ENCODE results near the gene PLEKHM2. TPM values are rescaled to one million over a fixed set of nuclear protein-coding genes. Genes with fewer than 3 reads are reported as not detected.

The PLEKHM2 gene
- total RNA-seq, 3 donors from 2014 or later (not counting 1 experiment from before 2014, with no cell fraction given) = 47.8 to 61.0 (median 50.9) TPM

- intact Hi-C loops (cut with micrococcal nuclease) = no loop called here
- H3K4me3 ChIP-seq (ENCODE audit: low read length) = no peak overlapping the region
- peaks cover 6% of the 10 kb centered on the region for H3K4me1 ChIP-seq (ENCODE audit: control insufficient read depth, insufficient read depth, low read length)
- Mint-ChIP-seq H3K27ac (no peak overlapping the region), H3K4me1 (peaks cover 0 to 5% of the 10 kb centered on the region in 2 donors), H3K4me3 (no peak overlapping the region), H3K9me3 (no peaks in the 10 kb centered on the region), H3K36me3 (no peaks in the 10 kb centered on the region), H3K27me3 (ENCODE audit: low read depth in 2 of 2) (peaks cover 14 to 26% of the 10 kb centered on the region in 2 donors)
- no peaks in the 10 kb centered on the region for H3K36me3 ChIP-seq (ENCODE audit: control insufficient read depth, insufficient read depth, low read length)
- no peaks in the 10 kb centered on the region for H3K9me3 ChIP-seq (ENCODE audit: control insufficient read depth, insufficient read depth, low read length)
- DNase-seq (no peak), ATAC-seq (no peak)
- no peak overlapping the region for H3K27ac ChIP-seq (ENCODE audit: low read length)
- 86% methylated on average over 10 of the region's 10 CpGs for WGBS (ENCODE audit: insufficient coverage)
- TF ChIP-seq CTCF (IDR thresholded peaks at IDR 0.05) = no peak
- peaks cover 16% of the 10 kb centered on the region for H3K27me3 ChIP-seq (ENCODE audit: control insufficient read depth, insufficient read depth, low read length)
Measured at GRCh38 chr1:15753776-15754175, 69.7 kb downstream of the PLEKHM2 start.

GRCh38 chr1:15755021-15755645 lies 71.0 kb downstream of the PLEKHM2 start:
- Mint-ChIP-seq H3K36me3 (no peaks in the 10 kb centered on the region), H3K4me3 (no peak overlapping the region), H3K27ac (no peak overlapping the region), H3K9me3 (no peaks in the 10 kb centered on the region), H3K4me1 (peaks cover 0 to 5% of the 10 kb centered on the region in 2 donors), H3K27me3 (ENCODE audit: low read depth in 2 of 2) (peaks cover 14 to 32% of the 10 kb centered on the region in 2 donors)
- ATAC-seq (no peak), DNase-seq (no peak)
- H3K27me3 ChIP-seq (ENCODE audit: control insufficient read depth, insufficient read depth, low read length) = peaks cover 22% of the 10 kb centered on the region
- no peak for TF ChIP-seq CTCF (IDR thresholded peaks at IDR 0.05)
- WGBS (ENCODE audit: insufficient coverage) = 93% methylated on average over 1 of the region's 2 CpGs
- peaks cover 10% of the 10 kb centered on the region for H3K4me1 ChIP-seq (ENCODE audit: control insufficient read depth, insufficient read depth, low read length)
- H3K9me3 ChIP-seq (ENCODE audit: control insufficient read depth, insufficient read depth, low read length) = no peaks in the 10 kb centered on the region
- intact Hi-C loops (cut with micrococcal nuclease) = no loop called here
- H3K4me3 ChIP-seq (ENCODE audit: low read length) = no peak overlapping the region
- H3K36me3 ChIP-seq (ENCODE audit: control insufficient read depth, insufficient read depth, low read length) = no peaks in the 10 kb centered on the region
- H3K27ac ChIP-seq (ENCODE audit: low read length) = no peak overlapping the region

- Mint-ChIP-seq H3K9me3 (no peaks in the 10 kb centered on the region), H3K4me3 (no peak overlapping the region), H3K4me1 (peaks cover 0 to 5% of the 10 kb centered on the region in 2 donors), H3K36me3 (no peaks in the 10 kb centered on the region), H3K27ac (no peak overlapping the region), H3K27me3 (ENCODE audit: low read depth in 2 of 2) (peaks cover 14 to 34% of the 10 kb centered on the region in 2 donors)
- Histone ChIP-seq H3K9me3 (ENCODE audit: control insufficient read depth, insufficient read depth, low read length) (no peaks in the 10 kb centered on the region), H3K4me1 (ENCODE audit: control insufficient read depth, insufficient read depth, low read length) (peaks cover 10% of the 10 kb centered on the region), H3K36me3 (ENCODE audit: control insufficient read depth, insufficient read depth, low read length) (no peaks in the 10 kb centered on the region), H3K27ac (ENCODE audit: low read length) (no peak overlapping the region), H3K4me3 (ENCODE audit: low read length) (no peak overlapping the region), H3K27me3 (ENCODE audit: control insufficient read depth, insufficient read depth, low read length) (peaks cover 25% of the 10 kb centered on the region)
- intact Hi-C loops (cut with micrococcal nuclease) = no loop called here
- 78% methylated on average over 4 of the region's 4 CpGs for WGBS (ENCODE audit: insufficient coverage)
- ATAC-seq (no peak), DNase-seq (no peak)
- no peak for TF ChIP-seq CTCF (IDR thresholded peaks at IDR 0.05)
Measured at GRCh38 chr1:15755646-15756040, 71.5 kb downstream of the PLEKHM2 start.
